ENCODE data around the gene WDR18.

Gene WDR18

GRCh38 chr19:1011831-1012333 lies 27.7 kb downstream of the WDR18 start:
- peaks cover 19% of the 10 kb centered on the region for H3K79me2 ChIP-seq (ENCODE audit: insufficient read depth, low read length)

GRCh38 chr19:1012334-1012733 lies 28.2 kb downstream of the WDR18 start:
- Histone ChIP-seq H4K20me1 (ENCODE audit: insufficient read depth, low read length) (no peaks in the 10 kb centered on the region), H3K79me2 (ENCODE audit: insufficient read depth, low read length) (peaks cover 22% of the 10 kb centered on the region), H3K36me3 (ENCODE audit: insufficient read depth, low read length) (peaks cover 69% of the 10 kb centered on the region)

More at GRCh38 chr19:1011831-1012333, 27.7 kb downstream of the WDR18 start:
- H3K36me3 ChIP-seq (ENCODE audit: insufficient read depth, low read length): peaks cover 69% of the 10 kb centered on the region
- H4K20me1 ChIP-seq (ENCODE audit: insufficient read depth, low read length): no peaks in the 10 kb centered on the region
- H3K4me3 ChIP-seq (ENCODE audit: low read depth, low read length, poor library complexity, severe bottlenecking): no peak overlapping the region
- H3K27me3 ChIP-seq (ENCODE audit: insufficient read depth, low read length): no peaks in the 10 kb centered on the region
- TF ChIP-seq CTCF (IDR thresholded peaks at IDR 0.05; ENCODE audit: low read length) (no peak), EZH2 (IDR thresholded peaks at IDR 0.05; ENCODE audit: borderline replicate concordance, low read length) (no peak)
- no peak overlapping the region for H3K27ac ChIP-seq (ENCODE audit: low read depth, low read length, poor library complexity, severe bottlenecking)
- H3K4me1 ChIP-seq (ENCODE audit: insufficient read depth, low read length, severe bottlenecking): peaks cover 17% of the 10 kb centered on the region
- H3F3A ChIP-seq (ENCODE audit: insufficient read depth, low read length): no peaks in the 10 kb centered on the region
- no peaks in the 10 kb centered on the region for H3K9me2 ChIP-seq (ENCODE audit: low read depth, low read length)
- no peaks in the 10 kb centered on the region for H3K9me3 ChIP-seq (ENCODE audit: low read length)
- no peak overlapping the region for H3K9ac ChIP-seq (ENCODE audit: low read length)
- H2AFZ ChIP-seq (ENCODE audit: low read length): no peak overlapping the region
- H3K4me2 ChIP-seq (ENCODE audit: low read length): no peak overlapping the region

GRCh38 chr19:1013218-1013617 lies 29.1 kb downstream of the WDR18 start:
- Histone ChIP-seq H3K9ac (ENCODE audit: low read length) (no peak overlapping the region), H3K4me3 (ENCODE audit: low read depth, low read length, poor library complexity, severe bottlenecking) (no peak overlapping the region), H2AFZ (ENCODE audit: low read length) (no peak overlapping the region), H3K79me2 (ENCODE audit: insufficient read depth, low read length) (peaks cover 31% of the 10 kb centered on the region), H3K27ac (ENCODE audit: low read depth, low read length, poor library complexity, severe bottlenecking) (no peak overlapping the region), H3K27me3 (ENCODE audit: insufficient read depth, low read length) (no peaks in the 10 kb centered on the region), H3K9me2 (ENCODE audit: low read depth, low read length) (no peaks in the 10 kb centered on the region), H3K9me3 (ENCODE audit: low read length) (no peaks in the 10 kb centered on the region), H3K36me3 (ENCODE audit: insufficient read depth, low read length) (peaks cover 69% of the 10 kb centered on the region), H4K20me1 (ENCODE audit: insufficient read depth, low read length) (no peaks in the 10 kb centered on the region), H3K4me1 (ENCODE audit: insufficient read depth, low read length, severe bottlenecking) (peaks cover 31% of the 10 kb centered on the region), H3K4me2 (ENCODE audit: low read length) (no peak overlapping the region), H3F3A (ENCODE audit: insufficient read depth, low read length) (no peaks in the 10 kb centered on the region)
- TF ChIP-seq EZH2 (IDR thresholded peaks at IDR 0.05; ENCODE audit: borderline replicate concordance, low read length) (no peak), CTCF (IDR thresholded peaks at IDR 0.05; ENCODE audit: low read length) (no peak)

More at GRCh38 chr19:1012334-1012733, 28.2 kb downstream of the WDR18 start:
- H3K27ac ChIP-seq (ENCODE audit: low read depth, low read length, poor library complexity, severe bottlenecking): no peak overlapping the region
- no peaks in the 10 kb centered on the region for H3F3A ChIP-seq (ENCODE audit: insufficient read depth, low read length)
- no peak overlapping the region for H2AFZ ChIP-seq (ENCODE audit: low read length)
- H3K9ac ChIP-seq (ENCODE audit: low read length): no peak overlapping the region
- no peak overlapping the region for H3K4me3 ChIP-seq (ENCODE audit: low read depth, low read length, poor library complexity, severe bottlenecking)
- H3K4me1 ChIP-seq (ENCODE audit: insufficient read depth, low read length, severe bottlenecking): peaks cover 22% of the 10 kb centered on the region
- no peak overlapping the region for H3K4me2 ChIP-seq (ENCODE audit: low read length)
- no peaks in the 10 kb centered on the region for H3K9me2 ChIP-seq (ENCODE audit: low read depth, low read length)
- TF ChIP-seq CTCF (IDR thresholded peaks at IDR 0.05; ENCODE audit: low read length): no peak
- TF ChIP-seq EZH2 (IDR thresholded peaks at IDR 0.05; ENCODE audit: borderline replicate concordance, low read length): no peak
- H3K9me3 ChIP-seq (ENCODE audit: low read length): no peaks in the 10 kb centered on the region
- H3K27me3 ChIP-seq (ENCODE audit: insufficient read depth, low read length): no peaks in the 10 kb centered on the region

All from OCI-LY1 (cell line).